ENCODE results near the gene LDLRAD4.

- TF ChIP-seq CTCF (IDR thresholded peaks at IDR 0.05) = no peak
- TF ChIP-seq POLR2A (IDR thresholded peaks at IDR 0.05) = no peak
Observed at GRCh38 chr18:13574761-13575160, 356.2 kb downstream of the LDLRAD4 start.

All from upper lobe of left lung (tissue), 4 donors.